Measurements from ENCODE around the gene GALNT9. TPM values are rescaled to one million over a fixed set of nuclear protein-coding genes. Genes with fewer than 3 reads are reported as not detected.

GALNT9 gene
- total RNA-seq, 2 experiments from 2014 or later: not detected

- peaks cover 0 to 35% of the 10 kb centered on the region in 2 experiments for H3K9me3 ChIP-seq (ENCODE audit: control insufficient read depth in 1 of 2, insufficient read depth in 1 of 2, low read length in 2 of 2)
- Mint-ChIP-seq H3K36me3 (ENCODE audit: low read depth) (no peaks in the 10 kb centered on the region), H3K4me1 (ENCODE audit: low read depth) (no peaks in the 10 kb centered on the region), H3K27ac (no peak overlapping the region), H3K4me3 (no peak overlapping the region), H3K9me3 (no peaks in the 10 kb centered on the region), H3K27me3 (peaks cover 4% of the 10 kb centered on the region)
- no peaks in the 10 kb centered on the region for H3K36me3 ChIP-seq (ENCODE audit: insufficient read depth, low read length)
- peaks cover 16% of the 10 kb centered on the region for H3K4me1 ChIP-seq (ENCODE audit: insufficient read depth, low read length)
- ATAC-seq (ENCODE audit: poor library complexity): no peak
- H3K27ac ChIP-seq (ENCODE audit: low read depth in 1 of 2, low read length in 2 of 2): no peak overlapping the region
- no peak for DNase-seq
- POLR2A ChIA-PET: no interaction called here
- H3K27me3 ChIP-seq (ENCODE audit: control insufficient read depth in 1 of 2, insufficient read depth in 2 of 2, low read length in 2 of 2): no peaks in the 10 kb centered on the region
- CTCF ChIA-PET: no interaction called here
- intact Hi-C loops (cut with DNase I, micrococcal nuclease): no loop called here
- no peak overlapping the region for H3K4me3 ChIP-seq (ENCODE audit: low read length)
- TF ChIP-seq, protein P1, sequence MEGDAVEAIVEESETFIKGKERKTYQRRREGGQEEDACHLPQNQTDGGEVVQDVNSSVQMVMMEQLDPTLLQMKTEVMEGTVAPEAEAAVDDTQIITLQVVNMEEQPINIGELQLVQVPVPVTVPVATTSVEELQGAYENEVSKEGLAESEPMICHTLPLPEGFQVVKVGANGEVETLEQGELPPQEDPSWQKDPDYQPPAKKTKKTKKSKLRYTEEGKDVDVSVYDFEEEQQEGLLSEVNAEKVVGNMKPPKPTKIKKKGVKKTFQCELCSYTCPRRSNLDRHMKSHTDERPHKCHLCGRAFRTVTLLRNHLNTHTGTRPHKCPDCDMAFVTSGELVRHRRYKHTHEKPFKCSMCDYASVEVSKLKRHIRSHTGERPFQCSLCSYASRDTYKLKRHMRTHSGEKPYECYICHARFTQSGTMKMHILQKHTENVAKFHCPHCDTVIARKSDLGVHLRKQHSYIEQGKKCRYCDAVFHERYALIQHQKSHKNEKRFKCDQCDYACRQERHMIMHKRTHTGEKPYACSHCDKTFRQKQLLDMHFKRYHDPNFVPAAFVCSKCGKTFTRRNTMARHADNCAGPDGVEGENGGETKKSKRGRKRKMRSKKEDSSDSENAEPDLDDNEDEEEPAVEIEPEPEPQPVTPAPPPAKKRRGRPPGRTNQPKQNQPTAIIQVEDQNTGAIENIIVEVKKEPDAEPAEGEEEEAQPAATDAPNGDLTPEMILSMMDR (IDR thresholded peaks at IDR 0.05): no peak
Observed at GRCh38 chr12:132215299-132215989, 113.9 kb downstream of the GALNT9 start.

- Histone ChIP-seq H3K4me1 (ENCODE audit: insufficient read depth, low read length) (peaks cover 16% of the 10 kb centered on the region), H3K9me3 (ENCODE audit: control insufficient read depth in 1 of 2, insufficient read depth in 1 of 2, low read length in 2 of 2) (peaks cover 0 to 40% of the 10 kb centered on the region in 2 experiments), H3K27me3 (ENCODE audit: control insufficient read depth in 1 of 2, insufficient read depth in 2 of 2, low read length in 2 of 2) (no peaks in the 10 kb centered on the region), H3K4me3 (ENCODE audit: low read length) (no peak overlapping the region), H3K36me3 (ENCODE audit: insufficient read depth, low read length) (no peaks in the 10 kb centered on the region), H3K27ac (ENCODE audit: low read depth in 1 of 2, low read length in 2 of 2) (no peak overlapping the region)
- DNase-seq (peak in 1 of 14 experiments; percentile 16), ATAC-seq (ENCODE audit: poor library complexity) (no peak)
- no peaks in the 10 kb centered on the region for H3K4me1 Mint-ChIP-seq (ENCODE audit: low read depth)
- POLR2A ChIA-PET: no interaction called here
- no peaks in the 10 kb centered on the region for H3K9me3 Mint-ChIP-seq
- no peak overlapping the region for H3K27ac Mint-ChIP-seq
- peaks cover under 1% of the 10 kb centered on the region for H3K27me3 Mint-ChIP-seq
- no peaks in the 10 kb centered on the region for H3K36me3 Mint-ChIP-seq (ENCODE audit: low read depth)
- no peak overlapping the region for H3K4me3 Mint-ChIP-seq
- intact Hi-C loops (cut with DNase I, micrococcal nuclease): no loop called here
- CTCF ChIA-PET: no interaction called here
- TF ChIP-seq, protein P1 (IDR thresholded peaks at IDR 0.05): no peak
Observed at GRCh38 chr12:132214891-132215290, 114.5 kb downstream of the GALNT9 start.

DNA sequence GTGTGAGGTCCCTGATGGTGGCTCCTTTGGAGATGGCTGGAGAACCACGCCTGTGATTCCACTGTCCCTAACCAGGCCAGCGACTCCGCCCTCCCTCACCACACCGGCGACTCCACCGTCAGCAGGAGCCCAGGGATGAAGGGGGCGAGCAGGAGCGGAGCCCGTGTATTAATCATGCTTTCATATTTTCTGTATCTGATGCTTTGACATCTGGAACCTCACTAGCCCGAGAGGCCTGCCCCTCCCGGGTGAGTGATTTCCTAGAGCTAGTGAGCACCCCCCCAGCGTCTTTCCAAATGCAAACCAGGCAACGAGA is 115.3 kb downstream of the GALNT9 start:
- DNase-seq (no peak), ATAC-seq (ENCODE audit: poor library complexity) (no peak)
- Mint-ChIP-seq H3K4me3 (no peak overlapping the region), H3K27me3 (no peaks in the 10 kb centered on the region), H3K36me3 (ENCODE audit: low read depth) (no peaks in the 10 kb centered on the region), H3K27ac (no peak overlapping the region), H3K9me3 (no peaks in the 10 kb centered on the region), H3K4me1 (ENCODE audit: low read depth) (no peaks in the 10 kb centered on the region)
- Histone ChIP-seq H3K4me1 (ENCODE audit: insufficient read depth, low read length) (peaks cover 16% of the 10 kb centered on the region), H3K27ac (ENCODE audit: low read depth in 1 of 2, low read length in 2 of 2) (no peak overlapping the region), H3K36me3 (ENCODE audit: insufficient read depth, low read length) (no peaks in the 10 kb centered on the region), H3K9me3 (ENCODE audit: control insufficient read depth in 1 of 2, insufficient read depth in 1 of 2, low read length in 2 of 2) (peaks cover 0 to 42% of the 10 kb centered on the region in 2 experiments), H3K4me3 (ENCODE audit: low read length) (no peak overlapping the region), H3K27me3 (ENCODE audit: control insufficient read depth in 1 of 2, insufficient read depth in 2 of 2, low read length in 2 of 2) (no peaks in the 10 kb centered on the region)
- intact Hi-C loops (cut with DNase I, micrococcal nuclease): no loop called here
- TF ChIP-seq, protein P1 (IDR thresholded peaks at IDR 0.05): no peak
- ChIA-PET CTCF (no interaction called here), POLR2A (no interaction called here)

Data from CD4-positive, alpha-beta T cell (primary cell).